Prostate gland (tissue), 2 donors: ENCODE results near the gene ADK.

Experiments
- POLR2A ChIP-seq: fragments of 450-650 bp; IDR thresholded peaks from one replicate; pipeline ENCODE4 v1.6.1; 2016; ENCODE audit warnings: antibody characterized with exemption, mild to moderate bottlenecking
- POLR2AphosphoS5 ChIP-seq: sonication (generic); formaldehyde crosslinking; IDR thresholded peaks from one replicate; pipeline ENCODE4 v1.6.1; 2017; ENCODE audit warnings: antibody characterized with exemption
- TF ChIP-seq, protein P1 (sequence below), 4 experiments: fragments of 200-600 bp in 2 of 4; fragments of 450-650 bp in 2 of 4; sonication (generic) in 2 of 4; IDR thresholded peaks; 1 replicate in 3 of 4; 2 replicates in 1 of 4; pipeline ENCODE4 v1.5.1; 2016 to 2019; ENCODE audit warnings: antibody characterized with exemption in 4 of 4, mild to moderate bottlenecking in 2 of 4, moderate library complexity in 2 of 4

DNA sequence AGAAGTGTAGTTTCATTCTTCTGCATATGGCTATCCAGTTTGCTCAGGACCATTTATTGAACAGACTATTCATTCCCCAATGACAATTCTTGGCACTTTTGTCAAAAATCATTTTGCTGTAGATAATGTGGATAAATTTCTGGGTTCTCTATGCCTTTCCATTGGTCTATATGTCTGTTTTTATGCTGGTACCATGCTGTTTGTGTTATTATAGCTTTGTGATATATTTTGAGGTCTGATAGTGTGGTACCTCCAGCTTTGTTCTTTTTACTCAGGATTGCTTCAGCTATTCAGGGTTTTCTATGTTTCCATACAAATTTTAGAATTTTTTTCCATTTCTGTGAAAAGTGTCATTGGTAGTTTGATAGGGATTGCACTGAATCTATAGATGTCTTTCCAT, 360.0 kb downstream of the ADK start:
- TF ChIP-seq, protein P1, sequence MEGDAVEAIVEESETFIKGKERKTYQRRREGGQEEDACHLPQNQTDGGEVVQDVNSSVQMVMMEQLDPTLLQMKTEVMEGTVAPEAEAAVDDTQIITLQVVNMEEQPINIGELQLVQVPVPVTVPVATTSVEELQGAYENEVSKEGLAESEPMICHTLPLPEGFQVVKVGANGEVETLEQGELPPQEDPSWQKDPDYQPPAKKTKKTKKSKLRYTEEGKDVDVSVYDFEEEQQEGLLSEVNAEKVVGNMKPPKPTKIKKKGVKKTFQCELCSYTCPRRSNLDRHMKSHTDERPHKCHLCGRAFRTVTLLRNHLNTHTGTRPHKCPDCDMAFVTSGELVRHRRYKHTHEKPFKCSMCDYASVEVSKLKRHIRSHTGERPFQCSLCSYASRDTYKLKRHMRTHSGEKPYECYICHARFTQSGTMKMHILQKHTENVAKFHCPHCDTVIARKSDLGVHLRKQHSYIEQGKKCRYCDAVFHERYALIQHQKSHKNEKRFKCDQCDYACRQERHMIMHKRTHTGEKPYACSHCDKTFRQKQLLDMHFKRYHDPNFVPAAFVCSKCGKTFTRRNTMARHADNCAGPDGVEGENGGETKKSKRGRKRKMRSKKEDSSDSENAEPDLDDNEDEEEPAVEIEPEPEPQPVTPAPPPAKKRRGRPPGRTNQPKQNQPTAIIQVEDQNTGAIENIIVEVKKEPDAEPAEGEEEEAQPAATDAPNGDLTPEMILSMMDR (IDR thresholded peaks at IDR 0.05): no peak
- TF ChIP-seq POLR2A (no peak), POLR2AphosphoS5 (no peak)
